Peyer's patch (tissue), 4 donors: ENCODE results near the gene COL23A1.

Source experiments
- CTCF ChIP-seq, 6 experiments: fragments of 450-650 bp in 4 of 6; fragments of 200-600 bp in 2 of 6; sonication (generic) in 1 of 6; IDR thresholded peaks; one replicate each; pipeline ENCODE4 v1.5.1; 2017 to 2019; ENCODE audit warnings: antibody characterized with exemption in 6 of 6, mild to moderate bottlenecking in 3 of 6, moderate library complexity in 1 of 6
- POLR2A ChIP-seq, 2 donors: fragments of 450-650 bp; IDR thresholded peaks; one replicate each; pipeline ENCODE4 v1.5.1; 2017; ENCODE audit warnings: antibody characterized with exemption in 2 of 2, mild to moderate bottlenecking in 2 of 2, moderate library complexity in 2 of 2

GRCh38 chr5:178627259-178627598 is 37.0 kb upstream of the COL23A1 start:
- no peak for TF ChIP-seq CTCF (IDR thresholded peaks at IDR 0.05)
- TF ChIP-seq POLR2A (IDR thresholded peaks at IDR 0.05) = no peak
